GM21390 (cell line): ENCODE measurements around the gene ETS1.
"Not testable (repeated sequence)": the region's sequence is repeated elsewhere in the genome, so short reads cannot be mapped to it uniquely, and the experiment has no call there.

Experiments
- ATAC-seq: cut with Tn5 transposase; IDR thresholded peaks from one replicate; pipeline ENCODE4 v1.9.1; 2021; ENCODE audit not compliant: unreplicated experiment

ETS1 gene

DNA sequence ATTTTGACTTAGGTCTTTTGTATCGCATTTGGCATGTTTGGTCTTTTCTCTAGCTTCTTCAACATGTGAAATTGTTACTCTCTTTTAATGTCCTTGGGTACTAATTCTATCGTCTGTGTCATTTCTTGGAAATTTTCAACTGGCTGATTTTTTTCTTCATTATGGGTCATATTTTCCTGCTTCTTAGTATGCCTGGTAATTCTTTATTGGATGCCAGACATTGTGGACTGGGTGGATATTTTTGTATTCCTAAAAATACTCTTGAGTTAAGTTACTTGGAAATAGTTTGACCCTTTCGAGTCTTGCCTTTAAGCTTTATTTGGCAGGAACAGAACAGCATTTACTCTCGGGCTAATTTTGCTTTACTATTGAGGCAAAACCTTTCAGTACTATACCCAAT lies 140.1 kb downstream of the ETS1 start:
- ATAC-seq = no peak

GRCh38 chr11:128445921-128446320 lies 141.4 kb downstream of the ETS1 start:
- ATAC-seq = not testable (repeated sequence)

GRCh38 chr11:128437136-128437535 lies 150.2 kb downstream of the ETS1 start:
- no peak for ATAC-seq

GRCh38 chr11:128434818-128435217 lies 152.5 kb downstream of the ETS1 start:
- ATAC-seq = no peak

DNA sequence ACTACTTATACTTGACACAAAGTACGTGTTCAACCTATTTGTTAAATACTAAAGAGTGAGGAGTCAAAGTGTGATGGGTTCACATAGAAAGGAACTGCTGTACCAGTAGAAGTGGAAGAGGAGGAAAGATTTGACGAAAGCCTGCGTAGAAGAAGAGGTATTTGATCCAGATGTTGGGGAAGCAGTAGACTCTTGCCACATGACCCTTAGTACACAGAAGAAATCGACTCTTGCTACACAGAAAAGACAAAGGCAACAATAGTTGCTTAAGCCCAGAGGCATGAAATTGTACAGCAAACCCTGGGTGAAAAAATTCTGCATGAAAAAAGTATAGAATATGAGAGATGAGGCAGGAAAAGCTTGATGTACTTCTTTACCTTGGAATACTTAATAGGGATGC lies 152.9 kb downstream of the ETS1 start:
- no peak for ATAC-seq

GRCh38 chr11:128432926-128433325 lies 154.4 kb downstream of the ETS1 start:
- no peak for ATAC-seq

GRCh38 chr11:128431931-128432330 lies 155.4 kb downstream of the ETS1 start:
- ATAC-seq = no peak

DNA sequence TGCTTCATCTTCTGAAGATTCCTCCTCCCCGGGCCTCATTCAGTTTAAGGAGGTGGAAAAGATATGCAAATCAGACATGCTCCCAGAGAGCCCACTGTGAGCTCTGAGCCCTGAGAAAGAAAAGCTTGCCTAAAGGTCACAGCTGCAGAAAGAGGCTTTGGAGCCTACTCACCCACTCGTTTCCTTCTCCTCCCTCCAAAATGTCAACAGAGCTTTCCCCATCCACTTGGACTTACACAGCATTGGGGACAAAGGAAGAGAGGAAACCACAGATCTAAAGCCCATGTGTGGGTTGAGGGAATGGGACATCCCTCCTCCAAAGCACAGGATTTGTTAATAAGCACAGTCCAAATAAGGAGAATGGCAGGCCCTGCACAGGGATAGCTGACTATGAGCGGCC lies 158.4 kb downstream of the ETS1 start:
- ATAC-seq = no peak

- no peak for ATAC-seq
Measured at GRCh38 chr11:128424851-128425285, 162.5 kb downstream of the ETS1 start.

GRCh38 chr11:128424271-128424711 lies 163.1 kb downstream of the ETS1 start:
- no peak for ATAC-seq

GRCh38 chr11:128422576-128423370 lies 164.6 kb downstream of the ETS1 start:
- no peak for ATAC-seq

DNA sequence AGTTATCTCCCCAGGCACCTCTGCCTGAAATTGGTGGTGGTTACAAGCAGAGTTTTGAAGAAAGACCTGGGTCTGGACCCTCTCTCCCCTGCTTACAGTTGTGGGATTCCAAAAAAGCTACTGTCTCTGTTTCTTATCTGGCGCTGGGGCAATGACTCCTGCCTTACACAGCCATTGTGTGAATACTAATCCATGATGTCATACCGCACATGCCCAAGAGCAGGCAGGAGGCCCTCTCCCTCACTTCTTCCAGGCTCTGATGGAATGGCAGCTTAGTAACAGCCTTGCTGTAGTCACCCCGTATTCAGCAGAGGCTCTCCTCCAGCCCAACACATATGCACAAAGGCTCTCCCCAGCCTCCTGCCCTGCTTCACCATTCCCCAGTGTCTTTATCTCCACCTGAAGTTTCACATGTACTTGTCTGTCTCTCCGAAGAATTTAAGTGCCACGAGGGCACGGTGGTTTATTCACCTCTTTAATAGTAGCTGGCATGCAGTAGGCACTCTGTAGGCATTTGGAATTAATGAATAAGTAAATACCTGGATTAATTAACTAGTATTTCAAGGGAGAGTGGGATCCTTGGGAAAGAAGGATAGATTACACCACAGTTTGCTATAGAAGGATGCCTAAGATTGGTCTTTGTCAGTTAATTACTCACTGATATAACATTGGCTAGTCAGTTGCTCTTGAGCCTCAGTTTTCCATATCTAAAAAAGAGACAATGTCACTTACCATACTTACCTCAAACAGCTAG lies 165.6 kb downstream of the ETS1 start:
- no peak for ATAC-seq

DNA sequence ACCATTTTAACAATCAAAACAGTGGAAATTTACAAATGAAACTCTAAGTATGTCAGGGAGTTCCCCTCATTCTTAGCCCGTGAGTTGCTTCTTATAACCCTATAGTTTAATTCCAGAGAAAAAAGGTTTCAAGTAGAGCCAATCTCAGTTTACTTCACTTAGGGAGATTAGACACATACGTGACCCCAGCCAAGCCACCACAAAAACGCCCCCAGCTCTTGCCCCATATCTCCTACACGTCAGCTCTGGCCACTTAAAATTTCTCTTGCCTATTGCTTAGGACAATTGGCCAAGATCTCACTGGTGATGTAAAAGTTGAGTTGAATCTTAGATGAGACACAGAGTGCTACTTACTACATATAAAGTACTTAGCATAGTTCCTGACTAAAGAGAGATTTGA lies 166.4 kb downstream of the ETS1 start:
- ATAC-seq = no peak

- ATAC-seq = no peak
Measured at GRCh38 chr11:128420265-128420664, 167.1 kb downstream of the ETS1 start.

DNA sequence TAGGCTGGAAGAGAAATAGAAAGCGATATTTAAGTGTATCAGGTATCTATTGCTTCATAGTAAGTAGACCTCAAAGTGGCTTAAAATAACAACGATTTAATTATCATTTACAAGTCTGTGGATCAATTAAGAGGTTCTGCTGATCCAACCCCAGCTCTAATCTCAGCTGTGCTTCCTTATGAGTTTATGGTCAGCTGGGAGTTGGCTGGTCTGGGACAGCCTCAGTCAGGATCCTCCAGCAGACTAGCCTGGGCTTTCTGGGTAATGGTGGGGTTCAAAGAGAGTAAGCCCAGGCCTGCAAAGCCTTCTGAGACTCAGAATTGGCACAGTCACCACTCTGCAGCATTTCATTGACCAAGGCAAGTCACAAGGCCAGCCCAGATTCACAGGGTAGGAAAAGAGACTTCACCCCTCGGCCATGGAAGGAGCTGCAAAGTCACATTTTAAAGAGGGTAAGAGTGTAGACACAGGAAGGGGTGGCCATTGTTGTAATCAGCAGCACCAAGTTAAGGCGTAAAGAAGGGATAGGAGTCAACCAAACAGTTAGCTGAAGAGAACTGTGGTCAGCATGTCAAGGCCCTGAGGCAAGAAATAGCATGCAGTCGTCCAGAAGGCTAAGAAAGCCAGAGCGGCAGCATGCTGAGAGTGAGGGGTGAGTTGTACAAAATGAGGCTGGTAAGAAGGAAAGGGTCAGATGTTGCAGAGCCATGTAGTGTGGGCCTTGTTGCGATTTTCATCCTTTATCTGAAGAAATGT lies 168.2 kb downstream of the ETS1 start:
- ATAC-seq = no peak

GRCh38 chr11:128417607-128418324 lies 169.6 kb downstream of the ETS1 start:
- no peak for ATAC-seq

- no peak for ATAC-seq
Measured at GRCh38 chr11:128416976-128417375, 170.4 kb downstream of the ETS1 start.

DNA sequence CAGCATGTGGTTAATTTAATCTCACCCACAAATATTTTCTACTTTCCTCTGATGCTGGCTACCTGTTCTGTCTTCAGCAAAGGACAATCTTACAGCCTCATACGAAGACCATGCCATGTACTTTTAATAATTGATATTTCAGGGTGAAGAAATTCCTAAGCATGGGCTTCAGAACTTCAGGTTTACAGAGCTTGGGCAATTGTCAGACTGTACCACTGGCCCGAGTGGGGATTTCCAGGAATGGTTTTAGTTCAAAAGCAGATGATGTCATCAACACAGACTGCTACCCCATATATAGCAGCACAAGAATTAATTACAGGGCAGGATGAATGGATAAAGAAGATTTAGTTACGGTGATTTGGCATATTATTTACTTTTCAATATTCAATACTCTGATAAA lies 171.8 kb downstream of the ETS1 start:
- no peak for ATAC-seq

- ATAC-seq = peak; percentile 75
Measured at GRCh38 chr11:128412847-128413791, 174.2 kb downstream of the ETS1 start.

GRCh38 chr11:128411812-128412211 lies 175.5 kb downstream of the ETS1 start:
- ATAC-seq = no peak
